ENCODE measurements around the gene GCNT4. TPM values are rescaled to one million over a fixed set of nuclear protein-coding genes. Genes with fewer than 3 reads are reported as not detected.
A peak's percentile ranks its signal among the peaks of the same experiment; 100 is the strongest.

GCNT4 gene
- total RNA-seq, 1 experiment from 2014 or later = under 0.01 TPM

GRCh38 chr5:75042522-75042921 lies 9.8 kb downstream of the GCNT4 start:
- no peaks in the 10 kb centered on the region for H4K20me1 ChIP-seq (ENCODE audit: low read length)
- no peaks in the 10 kb centered on the region for H3K36me3 ChIP-seq (ENCODE audit: low read depth, low read length)
- no peak overlapping the region for H3K4me3 ChIP-seq (ENCODE audit: low read length)
- H3K9ac ChIP-seq (ENCODE audit: low read length) = no peak overlapping the region
- no TSS peak for BruUV-seq (replicated peaks)
- ATAC-seq (no peak), DNase-seq (peak; percentile 28)
- no peaks in the 10 kb centered on the region for H3K9me2 ChIP-seq (replicated peaks; ENCODE audit: low read length)
- POLR2A ChIA-PET (ENCODE audit: unreplicated experiment) = interaction anchor here (0.5 kb wide), 1 partner anchor 117 kb away, joined by 3 read pairs; no protein-coding TSS in a partner anchor
- H3K27ac ChIP-seq (ENCODE audit: low read length) = no peak overlapping the region
- H3K4me1 ChIP-seq (ENCODE audit: insufficient read depth, low read length) = peaks cover 2% of the 10 kb centered on the region
- no peaks in the 10 kb centered on the region for H3K79me2 ChIP-seq (ENCODE audit: low read length)
- H3K4me2 ChIP-seq (ENCODE audit: low read length) = no peak overlapping the region
- H3F3A ChIP-seq (ENCODE audit: low read length, unreplicated experiment) = no peaks in the 10 kb centered on the region
- H3K9me3 ChIP-seq (ENCODE audit: low read length) = no peaks in the 10 kb centered on the region
- H3K27me3 ChIP-seq (ENCODE audit: low read length) = no peaks in the 10 kb centered on the region
- CTCF ChIA-PET = no interaction called here
- no peak overlapping the region for H2AFZ ChIP-seq (ENCODE audit: low read length)
- TF ChIP-seq EZH2phosphoT487 (IDR thresholded peaks at IDR 0.05; ENCODE audit: borderline replicate concordance, low read length) (no peak), CTCF (conservative IDR thresholded peaks at IDR 0.05; ENCODE audit: low read depth, low read length) (no peak), EZH2 (IDR thresholded peaks at IDR 0.05; ENCODE audit: low read length, unreplicated experiment) (no peak)
- intact Hi-C loops (cut with micrococcal nuclease) = no loop called here

GRCh38 chr5:75040973-75041372 lies 11.4 kb downstream of the GCNT4 start:
- DNase-seq = peak; percentile 38
- Histone ChIP-seq H3K27me3 (ENCODE audit: low read length) (no peaks in the 10 kb centered on the region), H3K4me2 (ENCODE audit: low read length) (no peak overlapping the region), H3K4me1 (ENCODE audit: insufficient read depth, low read length) (peaks cover 14% of the 10 kb centered on the region), H3K9me3 (ENCODE audit: low read length) (no peaks in the 10 kb centered on the region), H3K4me3 (ENCODE audit: low read length) (no peak overlapping the region), H4K20me1 (ENCODE audit: low read length) (no peaks in the 10 kb centered on the region), H3K27ac (ENCODE audit: low read length) (no peak overlapping the region), H3K79me2 (ENCODE audit: low read length) (no peaks in the 10 kb centered on the region), H2AFZ (ENCODE audit: low read length) (no peak overlapping the region), H3K36me3 (ENCODE audit: low read depth, low read length) (no peaks in the 10 kb centered on the region), H3K9ac (ENCODE audit: low read length) (no peak overlapping the region), H3F3A (ENCODE audit: low read length, unreplicated experiment) (no peaks in the 10 kb centered on the region), H3K9me2 (replicated peaks; ENCODE audit: low read length) (no peaks in the 10 kb centered on the region)
- intact Hi-C loops (cut with micrococcal nuclease) = no loop called here
- ChIA-PET CTCF (no interaction called here), POLR2A (ENCODE audit: unreplicated experiment) (interaction anchor here (0.6 kb wide), 1 partner anchor 328 kb away, joined by 4 read pairs; no protein-coding TSS in a partner anchor)
- no peak for ATAC-seq
- no TSS peak for BruUV-seq (replicated peaks)
- no peak for TF ChIP-seq EZH2phosphoT487 (IDR thresholded peaks at IDR 0.05; ENCODE audit: borderline replicate concordance, low read length)
- no peak for TF ChIP-seq EZH2 (IDR thresholded peaks at IDR 0.05; ENCODE audit: low read length, unreplicated experiment)
- no peak for TF ChIP-seq CTCF (conservative IDR thresholded peaks at IDR 0.05; ENCODE audit: low read depth, low read length)

- peaks cover 26% of the 10 kb centered on the region for H3K4me1 ChIP-seq (ENCODE audit: insufficient read depth, low read length)
- peak overlapping the region; percentile 39 for H3K4me2 ChIP-seq (ENCODE audit: low read length)
- CTCF ChIA-PET = interaction anchor here (0.7 kb wide), 1 partner anchor 112 kb away, joined by 3 read pairs; no protein-coding TSS in a partner anchor
- no peak for TF ChIP-seq EZH2 (IDR thresholded peaks at IDR 0.05; ENCODE audit: low read length, unreplicated experiment)
- no peak for TF ChIP-seq EZH2phosphoT487 (IDR thresholded peaks at IDR 0.05; ENCODE audit: borderline replicate concordance, low read length)
- TF ChIP-seq CTCF (conservative IDR thresholded peaks at IDR 0.05; ENCODE audit: low read depth, low read length) = no peak
- DNase-seq = peak; percentile 95
- no peak overlapping the region for H2AFZ ChIP-seq (ENCODE audit: low read length)
- no TSS peak for BruUV-seq (replicated peaks)
- H4K20me1 ChIP-seq (ENCODE audit: low read length) = no peaks in the 10 kb centered on the region
- intact Hi-C loops (cut with micrococcal nuclease) = no loop called here
- peak; percentile 100 for ATAC-seq
- POLR2A ChIA-PET (ENCODE audit: unreplicated experiment) = interaction anchor here (0.6 kb wide), 1 partner anchor 27 kb away, joined by 5 read pairs; no protein-coding TSS in a partner anchor
- H3K4me3 ChIP-seq (ENCODE audit: low read length) = no peak overlapping the region
- H3K9me3 ChIP-seq (ENCODE audit: low read length) = no peaks in the 10 kb centered on the region
- no peaks in the 10 kb centered on the region for H3K27me3 ChIP-seq (ENCODE audit: low read length)
- H3K9me2 ChIP-seq (replicated peaks; ENCODE audit: low read length) = no peaks in the 10 kb centered on the region
- H3K27ac ChIP-seq (ENCODE audit: low read length) = peak overlapping the region; percentile 46
- H3K9ac ChIP-seq (ENCODE audit: low read length) = no peak overlapping the region
- no peaks in the 10 kb centered on the region for H3K79me2 ChIP-seq (ENCODE audit: low read length)
- no peaks in the 10 kb centered on the region for H3K36me3 ChIP-seq (ENCODE audit: low read depth, low read length)
- H3F3A ChIP-seq (ENCODE audit: low read length, unreplicated experiment) = no peaks in the 10 kb centered on the region
Observed at GRCh38 chr5:75037106-75037505, 15.3 kb downstream of the GCNT4 start.
